HG03432 (cell line): Measurements from ENCODE around the gene IRGM.
A peak's percentile ranks its signal among the peaks of the same experiment; 100 is the strongest.
"Not testable (repeated sequence)": the region's sequence is repeated elsewhere in the genome, so short reads cannot be mapped to it uniquely, and the experiment has no call there.

Experiments
- ATAC-seq: cut with Tn5 transposase; IDR thresholded peaks from one replicate; pipeline ENCODE4 v1.9.1; 2021; ENCODE audit warnings: mild to moderate bottlenecking, moderate library complexity; ENCODE audit not compliant: unreplicated experiment

Gene IRGM, protein sequence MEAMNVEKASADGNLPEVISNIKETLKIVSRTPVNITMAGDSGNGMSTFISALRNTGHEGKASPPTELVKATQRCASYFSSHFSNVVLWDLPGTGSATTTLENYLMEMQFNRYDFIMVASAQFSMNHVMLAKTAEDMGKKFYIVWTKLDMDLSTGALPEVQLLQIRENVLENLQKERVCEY

DNA sequence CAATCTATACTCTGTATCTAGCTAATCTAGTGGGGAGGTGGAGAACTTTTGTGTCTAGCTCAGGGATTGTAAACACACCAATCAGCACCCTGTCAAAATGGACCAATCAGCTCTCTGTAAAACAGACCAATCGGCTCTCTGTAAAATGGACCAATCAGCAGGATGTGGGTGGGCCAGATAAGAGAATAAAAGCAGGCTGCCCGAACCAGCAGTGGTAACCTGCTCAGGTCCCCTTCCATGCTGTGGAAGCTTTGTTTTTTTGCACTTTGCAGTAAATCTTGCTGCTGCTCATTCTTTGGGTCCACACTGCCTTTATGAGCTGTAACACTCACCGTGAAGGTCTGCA, at the start of gene IRGM:
IRGM (plus strand) TSS at position 214 of the 346 bp plus-strand sequence. CDS start 1,603 bp downstream, outside the sequence.
- ATAC-seq: not testable (repeated sequence)

DNA sequence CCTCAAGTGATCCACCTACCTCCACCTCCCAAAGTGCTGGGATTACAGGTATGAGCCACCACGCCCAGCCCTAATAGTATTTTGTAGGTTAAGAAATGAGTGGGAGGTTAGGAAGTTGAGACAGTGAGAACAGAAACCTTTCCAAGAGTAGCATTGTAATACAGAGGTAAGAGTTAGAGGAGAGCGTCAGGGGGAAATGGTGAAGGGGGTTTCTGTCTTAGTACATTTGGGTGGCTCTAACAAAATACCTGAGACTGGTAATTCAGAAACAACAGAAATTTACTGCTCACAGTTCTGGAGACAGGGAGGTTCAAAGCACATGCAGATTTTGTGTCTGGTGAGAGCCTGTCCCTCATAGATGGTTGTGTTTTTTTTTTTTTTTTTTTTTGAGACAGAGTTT, 48.9 kb upstream of the IRGM start:
- ATAC-seq: no peak

GRCh38 chr5:150801117-150801927, 45.0 kb upstream of the IRGM start:
- ATAC-seq: peak; percentile 70

- ATAC-seq: no peak
Measured at GRCh38 chr5:150804388-150804787, 41.9 kb upstream of the IRGM start.

- ATAC-seq: no peak
Measured at GRCh38 chr5:150809363-150809762, 37.0 kb upstream of the IRGM start.

DNA sequence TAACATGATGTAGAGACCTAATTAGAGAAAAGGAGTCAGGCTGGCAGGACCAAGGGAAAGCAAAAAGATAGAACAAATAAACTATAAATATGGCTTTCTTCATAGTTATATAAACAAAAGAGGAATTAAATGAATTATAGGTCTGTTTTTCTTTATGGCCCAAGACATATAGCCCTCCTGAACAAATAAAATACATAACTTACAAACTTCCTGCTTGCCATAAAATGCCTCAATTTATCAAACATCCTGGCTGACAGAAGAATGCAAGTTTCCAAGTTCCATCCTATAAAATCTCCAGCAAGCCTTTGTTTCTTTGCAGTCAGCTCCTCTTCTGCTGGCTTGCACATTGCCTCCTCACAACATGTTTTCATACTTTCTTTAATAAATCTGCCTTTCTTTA, 31.3 kb upstream of the IRGM start:
- no peak for ATAC-seq

DNA sequence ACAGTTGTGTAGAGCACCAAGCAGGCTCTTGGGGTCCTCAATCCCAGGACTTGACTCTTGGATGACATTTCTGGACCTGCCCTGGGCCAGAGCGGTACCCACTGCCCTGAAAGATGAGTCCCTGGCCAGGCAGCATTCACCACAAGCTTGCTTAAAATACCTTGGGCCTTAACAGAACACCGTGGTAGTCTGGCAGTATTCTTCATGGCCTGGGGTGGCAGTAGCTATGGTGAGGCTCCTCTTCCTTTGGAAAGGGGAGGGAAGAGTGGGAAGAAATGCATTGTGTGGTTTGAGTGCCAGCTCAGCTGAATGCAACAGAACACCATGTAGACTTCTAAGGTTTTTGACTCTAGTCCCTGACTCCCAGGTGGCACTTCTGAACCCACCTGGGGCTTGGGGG, 29.4 kb upstream of the IRGM start:
- no peak for ATAC-seq

GRCh38 chr5:150829744-150830143, 16.6 kb upstream of the IRGM start:
- ATAC-seq: no peak

GRCh38 chr5:150831821-150832220, 14.5 kb upstream of the IRGM start:
- not testable (repeated sequence) for ATAC-seq

- no peak for ATAC-seq
Measured at GRCh38 chr5:150836064-150836463, 10.3 kb upstream of the IRGM start.

- no peak for ATAC-seq
Measured at GRCh38 chr5:150836703-150837102, 9.6 kb upstream of the IRGM start.

GRCh38 chr5:150845185-150845859, 999 bp upstream of the IRGM start:
- ATAC-seq: not testable (repeated sequence)

DNA sequence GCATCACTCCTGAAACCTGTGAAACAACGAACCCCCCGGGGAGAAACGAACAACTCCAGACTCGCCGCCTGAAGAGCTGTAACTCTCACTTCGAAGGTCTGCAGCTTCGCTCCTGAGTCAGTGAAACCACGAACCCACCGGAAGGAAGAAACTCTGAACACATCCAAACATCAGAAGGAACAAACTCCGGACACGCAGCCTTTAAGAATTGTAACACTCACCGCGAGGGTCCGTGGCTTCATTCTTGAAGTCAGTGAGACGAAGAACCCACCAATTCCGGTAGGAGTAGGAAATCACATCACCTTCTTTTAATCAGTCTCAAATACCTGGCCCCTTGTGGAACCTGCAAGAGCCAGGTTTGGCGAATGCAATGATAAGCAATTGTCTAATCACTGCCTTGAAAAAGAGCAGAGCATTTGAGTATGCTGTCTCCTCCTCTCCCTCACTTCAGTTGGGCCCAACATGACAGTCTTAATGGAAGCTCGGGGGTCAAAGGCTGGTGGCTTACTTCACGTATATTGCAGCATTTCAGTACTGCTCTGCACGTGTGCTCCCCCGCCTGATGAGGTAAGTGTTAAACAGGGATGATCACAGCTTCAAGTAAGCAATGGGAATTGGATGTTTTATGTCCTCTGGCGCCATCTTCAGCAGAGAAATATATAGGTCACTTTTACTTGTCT, 473 bp downstream of the IRGM start:
- ATAC-seq: peak; percentile 94

DNA sequence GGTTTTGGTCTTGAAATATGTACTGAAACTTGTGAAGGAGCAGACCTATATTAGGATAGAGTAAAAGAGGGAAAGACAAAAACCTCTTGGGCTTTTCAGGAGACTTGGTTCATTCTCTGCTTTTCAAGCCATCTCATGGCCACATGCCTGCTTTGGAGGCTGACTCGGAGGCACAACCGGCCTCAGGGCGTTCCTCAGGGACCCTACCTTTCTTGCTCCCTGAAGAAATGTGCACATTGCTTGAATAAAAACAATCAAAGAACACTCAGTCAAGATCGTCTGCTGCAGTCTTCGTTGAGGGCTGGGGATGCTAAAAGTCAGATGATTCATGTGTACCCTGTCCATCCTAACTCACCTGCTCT, 994 bp downstream of the IRGM start:
- ATAC-seq: no peak

- ATAC-seq: no peak
Measured at GRCh38 chr5:150848271-150848670, 1.9 kb downstream of the IRGM start.

DNA sequence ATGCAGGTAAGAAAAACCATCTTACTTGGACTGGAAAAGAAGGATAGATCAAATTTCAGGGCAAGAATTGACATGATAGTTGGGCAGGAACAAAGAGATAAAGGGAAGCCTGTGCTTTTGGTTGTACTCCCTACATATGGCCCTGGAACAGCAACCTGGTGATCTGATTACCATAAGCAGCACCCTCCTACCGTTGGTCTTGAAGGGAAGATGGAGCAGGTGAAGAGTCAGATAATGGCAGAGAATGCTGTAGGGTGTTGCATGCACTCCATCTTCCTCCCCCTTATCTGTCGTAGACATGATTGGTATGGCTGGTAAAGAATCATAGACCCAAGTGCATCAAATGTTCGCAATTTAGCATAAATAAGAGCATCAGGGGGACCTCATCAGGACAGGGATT, 4.7 kb downstream of the IRGM start:
- ATAC-seq: no peak

DNA sequence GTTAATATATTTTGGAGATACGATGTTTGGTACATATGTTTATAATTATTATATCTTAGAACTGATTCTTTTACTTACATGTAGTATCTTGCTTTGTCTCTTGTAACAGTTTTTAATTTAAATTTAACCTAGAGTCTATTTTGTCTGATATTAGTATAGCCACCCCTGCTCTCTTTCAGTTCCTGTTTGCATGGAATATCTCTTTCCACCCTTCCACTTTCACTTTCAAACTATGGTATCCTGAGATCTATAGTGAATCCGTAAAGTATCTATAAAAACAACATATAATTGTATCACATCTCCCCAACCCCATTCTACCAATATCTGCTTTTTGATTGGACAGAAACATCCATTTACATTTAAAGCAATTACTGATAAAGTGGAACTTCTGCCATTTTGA, 7.2 kb downstream of the IRGM start:
- ATAC-seq: no peak

- not testable (repeated sequence) for ATAC-seq
Measured at GRCh38 chr5:150856700-150857099, 10.4 kb downstream of the IRGM start.

DNA sequence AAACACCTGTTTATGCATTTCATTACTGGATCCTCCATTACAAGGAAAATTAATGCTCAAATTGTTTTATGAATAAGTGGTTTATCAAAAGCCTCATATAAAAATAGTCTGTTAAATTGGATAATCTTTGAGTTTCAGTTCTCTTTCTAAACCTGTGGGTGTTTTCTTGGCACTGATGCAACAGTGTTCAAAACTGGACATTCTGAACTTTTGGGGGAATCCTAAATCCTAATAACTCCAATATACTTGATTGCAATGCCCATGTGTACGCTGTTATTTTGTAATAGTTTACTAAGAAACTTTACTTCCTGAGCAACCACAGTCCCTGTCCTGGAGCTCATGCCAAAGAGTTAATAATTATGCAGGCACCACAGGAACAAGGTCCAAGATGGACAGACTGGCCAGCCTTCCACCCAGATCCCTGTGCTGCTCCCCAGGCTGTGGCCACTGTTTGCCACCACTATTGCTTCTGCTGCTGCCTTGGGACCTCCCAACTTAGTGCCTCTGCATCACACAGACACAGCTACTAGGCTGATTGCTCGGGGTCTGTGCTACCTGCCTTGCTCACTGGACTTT, 14.0 kb downstream of the IRGM start:
- no peak for ATAC-seq

GRCh38 chr5:150862070-150862469, 15.7 kb downstream of the IRGM start:
- ATAC-seq: no peak

GRCh38 chr5:150879358-150879757, 33.0 kb downstream of the IRGM start:
- no peak for ATAC-seq
